HepG2 (cell line): Measurements from ENCODE around the gene SIM1. TPM values are rescaled to one million over a fixed set of nuclear protein-coding genes. Genes with fewer than 3 reads are reported as not detected.

ENCODE experiments used
- ATAC-seq: fragments of 200-7000 bp; cut with Tn5 transposase; 3 replicates; pipeline ENCODE4 v1.9.1; 2020; ENCODE audit warnings: mild to moderate bottlenecking, moderate library complexity
- BruUV-seq: library from RNA; stranded (reverse); fragments of 400-500 nt; replicated peaks from 2 replicates; lab custom pipeline; 2021; lab: Mats Ljungman, UMichigan
- CTCF ChIA-PET: fragments of 300-600 bp; formaldehyde crosslinking; extraction: SDS; loops from one replicate; lab custom pipeline; 2021; ENCODE audit warnings: low total read pairs, inconsistent platforms, low intra/inter-chr PET ratio; lab: Yijun Ruan, JAX
- POLR2A ChIA-PET: fragments of 350-600 bp; sonication (Branson Sonifier 250); formaldehyde crosslinking; loops from one replicate; lab custom pipeline; 2020; ENCODE audit warnings: antibody characterized with exemption, inconsistent platforms; lab: Yijun Ruan, JAX
- DNase-seq: peaks from one replicate; pipeline ENCODE4 v3.0.0-alpha.2; 2015; ENCODE audit warnings: low spot score
- FAIRE-seq: peaks from 3 replicates; lab custom pipeline; 2011; peaks lifted over from hg19 to GRCh38; lab: Jason Lieb, UNC
- H2AFZ ChIP-seq: one replicate; pipeline ENCODE4 v1.6.1; 2011; ENCODE audit warnings: low read length, inconsistent platforms
- H3K27ac ChIP-seq: fragments of 300-600 bp; 3 replicates; pipeline ENCODE4 v1.8.0; 2011; ENCODE audit warnings: mixed run types, mild to moderate bottlenecking, mixed read lengths, low read length, inconsistent platforms; ENCODE audit not compliant: insufficient read depth; ENCODE audit errors: extremely low read length
- H3K27me3 ChIP-seq, 2 experiments: fragments of 200-600 bp in 1 of 2; 2 replicates in 1 of 2; 3 replicates in 1 of 2; pipeline versions ENCODE4 v1.6.0 to v1.8.0; 2011; ENCODE audit warnings: low read length in 2 of 2, mild to moderate bottlenecking in 2 of 2, moderate library complexity in 2 of 2, inconsistent platforms in 1 of 2; ENCODE audit not compliant: insufficient read depth in 2 of 2, control insufficient read depth in 1 of 2
- H3K36me3 ChIP-seq, 2 experiments: fragments of 200-600 bp in 1 of 2; replicated peaks in 1 of 2; 2 replicates in 1 of 2; 3 replicates in 1 of 2; pipeline versions ENCODE4 v1.5.1 to v1.8.0; 2011; ENCODE audit warnings: low read length in 2 of 2, inconsistent platforms in 1 of 2; ENCODE audit not compliant: insufficient read depth in 2 of 2, control insufficient read depth in 1 of 2
- H3K4me1 ChIP-seq: 2 replicates; pipeline ENCODE4 v1.5.1; 2012; ENCODE audit warnings: low read length, inconsistent platforms; ENCODE audit not compliant: insufficient read depth
- H3K4me2 ChIP-seq: 2 replicates; pipeline ENCODE4 v1.6.0; 2011; ENCODE audit warnings: low read depth, low read length, inconsistent platforms
- H3K4me3 ChIP-seq, 3 experiments: fragments of 200-600 bp in 1 of 3; sonication (generic), shearing (Covaris generic) in 1 of 3; replicated peaks in 1 of 3; 2 replicates each; pipeline ENCODE4 v1.5.1; 2011 to 2016; ENCODE audit warnings: low read length in 3 of 3, inconsistent platforms in 2 of 3, low read depth in 2 of 3, mild to moderate bottlenecking in 2 of 3, control low read depth in 1 of 3, mixed read lengths in 1 of 3; ENCODE audit not compliant: insufficient read depth in 1 of 3
- H3K79me2 ChIP-seq: one replicate; pipeline ENCODE4 v1.6.1; 2011; ENCODE audit warnings: low read length, inconsistent platforms; ENCODE audit not compliant: insufficient read depth
- H3K9ac ChIP-seq: 2 replicates; pipeline ENCODE4 v1.6.0; 2011; ENCODE audit warnings: mild to moderate bottlenecking, low read depth, low read length, inconsistent platforms; ENCODE audit not compliant: insufficient read depth
- H3K9me3 ChIP-seq: 2 replicates; pipeline ENCODE4 v1.5.1; 2012; ENCODE audit warnings: mild to moderate bottlenecking, low read length
- H4K20me1 ChIP-seq: 2 replicates; pipeline ENCODE4 v1.6.0; 2011; ENCODE audit warnings: inconsistent platforms, mild to moderate bottlenecking, low read length, moderate library complexity; ENCODE audit not compliant: insufficient read depth
- AGO2 ChIP-seq: fragments of 200-400 bp; formaldehyde crosslinking; optimal IDR thresholded peaks from 2 replicates; pipeline ENCODE3; 2017; ENCODE audit warnings: mild to moderate bottlenecking, low read depth, low read length, moderate library complexity
- GZF1 ChIP-seq: sonication (generic); formaldehyde crosslinking; IDR thresholded peaks from 2 replicates; pipeline ENCODE4 v1.5.1; 2020; ENCODE audit warnings: mild to moderate bottlenecking, missing genetic modification reagents
- POLR2A ChIP-seq, 2 experiments: IDR thresholded peaks; 2 replicates each; pipeline ENCODE4 v1.6.1; 2011; ENCODE audit warnings: low read depth in 2 of 2, low read length in 2 of 2, mild to moderate bottlenecking in 1 of 2, moderate library complexity in 1 of 2; ENCODE audit not compliant: insufficient read depth in 1 of 2
- SRF ChIP-seq: IDR thresholded peaks from 2 replicates; pipeline ENCODE4 v1.6.1; 2011; ENCODE audit warnings: mild to moderate bottlenecking, low read depth, low read length, moderate library complexity
- ZNF496 ChIP-seq: sonication (generic); formaldehyde crosslinking; IDR thresholded peaks from 2 replicates; pipeline ENCODE4 v1.8.1; 2023; ENCODE audit warnings: mild to moderate bottlenecking, moderate library complexity, missing genetic modification reagents; ENCODE audit not compliant: insufficient replicate concordance
- WGBS: methylation state at CpG from one replicate; pipeline ENCODE4 v1.1.6; 2017; ENCODE audit warnings: low lambda C conversion rate; 5-methylcytosine and 5-hydroxymethylcytosine counted together
- in situ Hi-C: cut with HindIII; loops from 2 replicates; pipeline ENCODE4 v1.10.0; 2017; ENCODE audit warnings: low pct_unique_long_range_greater_than_20kb; ENCODE audit not compliant: extremely low pct_ligation_motif_present
- intact Hi-C: fragments of 100-400 bp; cut with micrococcal nuclease; formaldehyde crosslinking; loops from one replicate; pipeline ENCODE4 v1.10.0; 2022; ENCODE audit not compliant: unreplicated experiment
- polyA plus RNA-seq, 8 experiments: library from polyadenylated mRNA; depleted of rRNA in 3 of 8; stranded (reverse) in 7 of 8; unstranded in 1 of 8; fragments of >200 nt; fragmentation: Illumina TruSeq in 4 of 8; extraction: Trizol in 4 of 8; gene quantifications; 2 replicates each; pipeline versions ENCODE4 v1.2.1 to v1.2.3, GENCODE V29; 2011 to 2016; ENCODE audit warnings: low read depth in 4 of 8, missing spikeins in 1 of 8, mixed read lengths in 1 of 8; ENCODE audit not compliant: insufficient read depth in 1 of 8
- total RNA-seq, 5 experiments: library from RNA; depleted of rRNA; stranded (reverse); fragments of >200 nt; fragmentation: Illumina TruSeq; extraction: Trizol; gene quantifications; 2 replicates each; pipeline ENCODE4 v1.2.3, GENCODE V29; 2016; ENCODE audit warnings: low read depth in 1 of 5
- TF ChIP-seq, protein P1 (sequence below), 2 experiments: IDR thresholded peaks; 2 replicates each; pipeline ENCODE4 v1.6.1; 2011 to 2012; ENCODE audit warnings: low read length in 2 of 2, borderline replicate concordance in 1 of 2, low read depth in 1 of 2, mild to moderate bottlenecking in 1 of 2, moderate library complexity in 1 of 2
- TF ChIP-seq, protein P2 (sequence below), 2 experiments: sonication (generic) in 1 of 2; formaldehyde crosslinking in 1 of 2; IDR thresholded peaks; 2 replicates each; pipeline versions ENCODE4 v1.6.1 to v1.9.0; 2014 to 2022; ENCODE audit warnings: antibody characterized with exemption in 1 of 2, borderline replicate concordance in 1 of 2, inconsistent platforms in 1 of 2, low read depth in 1 of 2, missing genetic modification reagents in 1 of 2

SIM1 gene
- total and polyA plus RNA-seq, 2 of the 13 experiments (the other 11 are each of a cell fraction or from before 2014, with no cell fraction given), result not detected

DNA sequence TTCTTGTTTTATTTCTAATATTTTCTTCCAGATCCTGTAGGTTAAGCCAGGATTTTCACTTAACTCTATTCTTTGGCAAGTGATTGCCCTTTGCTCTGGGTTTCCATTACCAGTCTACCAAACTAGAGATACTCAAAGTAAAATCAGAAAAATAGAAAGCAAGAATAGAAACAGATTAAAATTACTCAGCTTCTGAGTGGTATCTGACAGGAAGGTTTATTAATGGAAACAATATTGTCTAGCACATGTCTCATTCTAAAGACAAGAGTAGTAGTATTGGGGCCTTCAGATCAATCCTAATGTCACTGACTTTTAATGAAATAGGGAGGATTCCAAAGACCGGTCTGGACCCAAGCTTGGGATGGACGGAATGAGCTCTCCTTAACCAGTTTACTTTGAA lies 72.3 kb downstream of the SIM1 start:
- intact Hi-C loops, result no loop called here
- H2AFZ ChIP-seq, result no peak overlapping the region
- POLR2A ChIA-PET, result no interaction called here
- in situ Hi-C loops, result no loop called here
- H3K4me1 ChIP-seq, result no peaks in the 10 kb centered on the region
- no peak overlapping the region for H3K27ac ChIP-seq
- no peak overlapping the region for H3K4me2 ChIP-seq
- no peaks in the 10 kb centered on the region for H4K20me1 ChIP-seq
- H3K4me3 ChIP-seq, result no peak overlapping the region
- WGBS, result 60% methylated on average over 2 of the region's 2 CpGs
- no peak for TF ChIP-seq POLR2A (IDR thresholded peaks at IDR 0.05; ENCODE audit: insufficient read depth in 1 of 2, low read depth in 2 of 2, low read length in 2 of 2)
- TF ChIP-seq, protein P1, sequence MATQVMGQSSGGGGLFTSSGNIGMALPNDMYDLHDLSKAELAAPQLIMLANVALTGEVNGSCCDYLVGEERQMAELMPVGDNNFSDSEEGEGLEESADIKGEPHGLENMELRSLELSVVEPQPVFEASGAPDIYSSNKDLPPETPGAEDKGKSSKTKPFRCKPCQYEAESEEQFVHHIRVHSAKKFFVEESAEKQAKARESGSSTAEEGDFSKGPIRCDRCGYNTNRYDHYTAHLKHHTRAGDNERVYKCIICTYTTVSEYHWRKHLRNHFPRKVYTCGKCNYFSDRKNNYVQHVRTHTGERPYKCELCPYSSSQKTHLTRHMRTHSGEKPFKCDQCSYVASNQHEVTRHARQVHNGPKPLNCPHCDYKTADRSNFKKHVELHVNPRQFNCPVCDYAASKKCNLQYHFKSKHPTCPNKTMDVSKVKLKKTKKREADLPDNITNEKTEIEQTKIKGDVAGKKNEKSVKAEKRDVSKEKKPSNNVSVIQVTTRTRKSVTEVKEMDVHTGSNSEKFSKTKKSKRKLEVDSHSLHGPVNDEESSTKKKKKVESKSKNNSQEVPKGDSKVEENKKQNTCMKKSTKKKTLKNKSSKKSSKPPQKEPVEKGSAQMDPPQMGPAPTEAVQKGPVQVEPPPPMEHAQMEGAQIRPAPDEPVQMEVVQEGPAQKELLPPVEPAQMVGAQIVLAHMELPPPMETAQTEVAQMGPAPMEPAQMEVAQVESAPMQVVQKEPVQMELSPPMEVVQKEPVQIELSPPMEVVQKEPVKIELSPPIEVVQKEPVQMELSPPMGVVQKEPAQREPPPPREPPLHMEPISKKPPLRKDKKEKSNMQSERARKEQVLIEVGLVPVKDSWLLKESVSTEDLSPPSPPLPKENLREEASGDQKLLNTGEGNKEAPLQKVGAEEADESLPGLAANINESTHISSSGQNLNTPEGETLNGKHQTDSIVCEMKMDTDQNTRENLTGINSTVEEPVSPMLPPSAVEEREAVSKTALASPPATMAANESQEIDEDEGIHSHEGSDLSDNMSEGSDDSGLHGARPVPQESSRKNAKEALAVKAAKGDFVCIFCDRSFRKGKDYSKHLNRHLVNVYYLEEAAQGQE (IDR thresholded peaks at IDR 0.05; ENCODE audit: borderline replicate concordance in 1 of 2, low read depth in 1 of 2, low read length in 2 of 2), result no peak
- TF ChIP-seq, all 625 proteins: peak for 0
- Histone ChIP-seq H3K9ac (no peak overlapping the region), H3K36me3 (no peaks in the 10 kb centered on the region), H3K79me2 (no peaks in the 10 kb centered on the region), H3K27me3 (no peaks in the 10 kb centered on the region), H3K9me3 (no peaks in the 10 kb centered on the region)
- DNase-seq (no peak), ATAC-seq (no peak), FAIRE-seq (no peak)
- CTCF ChIA-PET, result interaction anchor here (0.5 kb wide), 1 partner anchor 268 kb away, joined by 3 read pairs; no protein-coding TSS in a partner anchor
- BruUV-seq, result no TSS peak

DNA sequence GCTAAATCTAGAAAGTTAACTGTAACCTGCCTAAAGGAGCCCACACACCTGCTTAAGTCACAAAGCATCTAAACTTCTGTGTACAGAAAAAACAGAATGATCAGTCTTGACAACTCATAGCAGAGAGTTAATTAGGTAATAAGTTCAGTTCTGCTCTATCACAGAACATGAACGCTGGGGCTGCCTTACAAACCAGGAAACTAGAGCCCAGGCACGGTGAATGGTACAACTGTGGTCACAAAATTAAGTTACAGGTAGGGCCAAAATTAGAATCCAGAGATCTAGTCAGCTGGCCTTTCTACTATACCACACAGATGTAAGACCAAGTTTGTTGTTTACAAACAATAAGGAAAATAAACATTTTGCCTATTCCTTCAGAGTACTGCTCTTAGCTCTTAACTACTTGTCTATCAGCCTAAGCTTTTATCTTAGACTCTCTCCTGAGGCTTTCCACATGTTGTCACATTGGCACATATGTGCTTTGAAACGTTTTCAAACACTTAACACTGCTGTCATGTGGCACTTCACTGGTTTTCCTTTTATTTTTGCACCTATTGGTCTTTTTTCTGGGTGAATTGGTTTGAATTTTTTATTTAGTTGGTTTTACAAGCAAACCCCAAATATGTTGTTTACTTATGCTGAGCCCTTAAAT lies 75.7 kb downstream of the SIM1 start:
- FAIRE-seq, result no peak
- no peak for ATAC-seq
- no peak overlapping the region for H3K27ac ChIP-seq
- no peak overlapping the region for H3K4me3 ChIP-seq
- 0% methylated on average over 3 of the region's 3 CpGs for WGBS
- H3K9ac ChIP-seq, result no peak overlapping the region
- H3K9me3 ChIP-seq, result no peaks in the 10 kb centered on the region
- ChIA-PET CTCF (no interaction called here), POLR2A (no interaction called here)
- no peaks in the 10 kb centered on the region for H3K4me1 ChIP-seq
- no TSS peak for BruUV-seq
- intact Hi-C loops, result loop anchor here (5.0 kb wide), 1 partner anchor 372 kb away; no protein-coding TSS in a partner anchor
- in situ Hi-C loops, result no loop called here
- H4K20me1 ChIP-seq, result no peaks in the 10 kb centered on the region
- no peaks in the 10 kb centered on the region for H3K79me2 ChIP-seq
- H2AFZ ChIP-seq, result no peak overlapping the region
- no peaks in the 10 kb centered on the region for H3K27me3 ChIP-seq
- no peak for DNase-seq
- H3K36me3 ChIP-seq, result no peaks in the 10 kb centered on the region
- no peak overlapping the region for H3K4me2 ChIP-seq
- TF ChIP-seq SRF (no peak), AGO2 (no peak), ZNF496 (CRISPR knock-in tag) (no peak), GZF1 (CRISPR knock-in tag) (no peak)
- TF ChIP-seq, protein P2, sequence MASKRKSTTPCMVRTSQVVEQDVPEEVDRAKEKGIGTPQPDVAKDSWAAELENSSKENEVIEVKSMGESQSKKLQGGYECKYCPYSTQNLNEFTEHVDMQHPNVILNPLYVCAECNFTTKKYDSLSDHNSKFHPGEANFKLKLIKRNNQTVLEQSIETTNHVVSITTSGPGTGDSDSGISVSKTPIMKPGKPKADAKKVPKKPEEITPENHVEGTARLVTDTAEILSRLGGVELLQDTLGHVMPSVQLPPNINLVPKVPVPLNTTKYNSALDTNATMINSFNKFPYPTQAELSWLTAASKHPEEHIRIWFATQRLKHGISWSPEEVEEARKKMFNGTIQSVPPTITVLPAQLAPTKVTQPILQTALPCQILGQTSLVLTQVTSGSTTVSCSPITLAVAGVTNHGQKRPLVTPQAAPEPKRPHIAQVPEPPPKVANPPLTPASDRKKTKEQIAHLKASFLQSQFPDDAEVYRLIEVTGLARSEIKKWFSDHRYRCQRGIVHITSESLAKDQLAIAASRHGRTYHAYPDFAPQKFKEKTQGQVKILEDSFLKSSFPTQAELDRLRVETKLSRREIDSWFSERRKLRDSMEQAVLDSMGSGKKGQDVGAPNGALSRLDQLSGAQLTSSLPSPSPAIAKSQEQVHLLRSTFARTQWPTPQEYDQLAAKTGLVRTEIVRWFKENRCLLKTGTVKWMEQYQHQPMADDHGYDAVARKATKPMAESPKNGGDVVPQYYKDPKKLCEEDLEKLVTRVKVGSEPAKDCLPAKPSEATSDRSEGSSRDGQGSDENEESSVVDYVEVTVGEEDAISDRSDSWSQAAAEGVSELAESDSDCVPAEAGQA (IDR thresholded peaks at IDR 0.05; ENCODE audit: low read depth), result no peak
- TF ChIP-seq, protein P2 (CRISPR knock-in tag; IDR thresholded peaks at IDR 0.05; ENCODE audit: borderline replicate concordance), result no peak
